SK-N-SH treated with all-trans-retinoic acid at 6 μM for 48 hours (cell line): ENCODE results near the gene TLN1.

ENCODE experiments used
- ESRRG ChIP-seq: fragments of 250-450 bp; sonication (Bioruptor Pico); IDR thresholded peaks from 2 replicates; pipeline ENCODE4 v1.6.1; 2021; ENCODE audit warnings: mild to moderate bottlenecking
- ZC3H10 ChIP-seq: fragments of 250-450 bp; sonication (Bioruptor Pico); IDR thresholded peaks from 2 replicates; pipeline ENCODE4 v1.5.1; 2021; ENCODE audit warnings: mild to moderate bottlenecking, moderate library complexity
- ZFP3 ChIP-seq: fragments of 250-450 bp; sonication (Bioruptor Pico); IDR thresholded peaks from 2 replicates; pipeline ENCODE4 v1.5.0; 2020; ENCODE audit warnings: mild to moderate bottlenecking, moderate library complexity
- ZFP30 ChIP-seq: fragments of 450-650 bp; formaldehyde crosslinking; IDR thresholded peaks from 2 replicates; pipeline ENCODE4 v1.5.0; 2022; ENCODE audit warnings: mild to moderate bottlenecking, moderate library complexity

DNA sequence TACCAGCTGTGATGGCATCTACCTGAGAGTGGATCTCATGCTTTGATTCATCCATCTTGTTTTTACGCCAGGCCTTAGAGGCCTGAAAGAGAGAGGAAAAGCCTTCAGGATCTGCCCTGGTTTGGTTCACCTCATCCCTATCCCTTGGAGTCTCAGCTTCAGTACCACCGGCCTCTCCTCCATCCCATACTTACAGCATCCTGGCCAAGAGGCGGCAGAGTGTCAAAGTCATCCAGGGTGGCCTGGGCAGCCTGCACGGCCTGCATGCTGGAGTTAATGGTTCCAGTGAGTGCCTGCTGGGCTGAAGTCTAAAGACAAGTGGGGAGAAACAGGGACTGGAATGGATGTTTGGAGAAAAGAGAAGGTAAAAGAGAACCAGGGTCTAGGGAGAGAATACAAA, 12.4 kb downstream of the TLN1 start:
- TF ChIP-seq ZFP30 (CRISPR knock-in tag) (no peak), ZFP3 (CRISPR knock-in tag) (no peak), ZC3H10 (CRISPR knock-in tag) (no peak), ESRRG (no peak)
